ENCODE measurements around the gene SMPD4. TPM values are rescaled to one million over a fixed set of nuclear protein-coding genes. Genes with fewer than 3 reads are reported as not detected.
"Not testable (repeated sequence)": the region's sequence is repeated elsewhere in the genome, so short reads cannot be mapped to it uniquely, and the experiment has no call there.

The SMPD4 gene
- total RNA-seq, 1 donor from 2014 or later, result 22.5 TPM

- intact Hi-C loops (cut with DNase I), result not testable (repeated sequence)
- DNase-seq (ENCODE audit: low spot score), result peak; percentile 74
Measured at GRCh38 chr2:130145006-130145414, 36.4 kb downstream of the SMPD4 start, which contains the start of gene CCDC74B. TSS of gene CCDC74B (minus strand) at chr2:130145112. CDS start at chr2:130144996, 116 bp downstream.

- intact Hi-C loops (cut with DNase I), result not testable (repeated sequence)
- DNase-seq (ENCODE audit: low spot score), result peak; percentile 62
Measured at GRCh38 chr2:130143266-130144039, 37.9 kb downstream of the SMPD4 start.

GRCh38 chr2:130142396-130143265, 38.8 kb downstream of the SMPD4 start:
- DNase-seq (ENCODE audit: low spot score), result peak; percentile 71
- intact Hi-C loops (cut with DNase I), result not testable (repeated sequence)

GRCh38 chr2:130141645-130142370, 39.6 kb downstream of the SMPD4 start:
- intact Hi-C loops (cut with DNase I), result not testable (repeated sequence)
- peak; percentile 36 for DNase-seq (ENCODE audit: low spot score)

- DNase-seq (ENCODE audit: low spot score), result peak; percentile 33
- intact Hi-C loops (cut with DNase I), result not testable (repeated sequence)
Measured at GRCh38 chr2:130141002-130141401, 40.4 kb downstream of the SMPD4 start.

GRCh38 chr2:130140516-130140915, 40.9 kb downstream of the SMPD4 start:
- DNase-seq (ENCODE audit: low spot score); intact Hi-C loops (cut with DNase I): not testable (repeated sequence)

- intact Hi-C loops (cut with DNase I); DNase-seq (ENCODE audit: low spot score): not testable (repeated sequence)
Measured at GRCh38 chr2:130139331-130140280, 41.8 kb downstream of the SMPD4 start.

- DNase-seq (ENCODE audit: low spot score); intact Hi-C loops (cut with DNase I): not testable (repeated sequence)
Measured at GRCh38 chr2:130138841-130139251, 42.6 kb downstream of the SMPD4 start.

- DNase-seq (ENCODE audit: low spot score); intact Hi-C loops (cut with DNase I): not testable (repeated sequence)
Measured at GRCh38 chr2:130138326-130138725, 43.1 kb downstream of the SMPD4 start.

- DNase-seq (ENCODE audit: low spot score); intact Hi-C loops (cut with DNase I): not testable (repeated sequence)
Measured at GRCh38 chr2:130137118-130137517, 44.3 kb downstream of the SMPD4 start.

GRCh38 chr2:130136546-130136945, 44.9 kb downstream of the SMPD4 start:
- DNase-seq (ENCODE audit: low spot score); intact Hi-C loops (cut with DNase I): not testable (repeated sequence)

- intact Hi-C loops (cut with DNase I), result no loop called here
- no peak for DNase-seq (ENCODE audit: low spot score)
Measured at GRCh38 chr2:130135692-130136541, 45.5 kb downstream of the SMPD4 start.

GRCh38 chr2:130129120-130129829, 52.1 kb downstream of the SMPD4 start, which contains the start of gene POTEF:
TSS of gene POTEF (minus strand) at chr2:130129222. CDS start at chr2:130120515, 8,707 bp downstream.
- intact Hi-C loops (cut with DNase I); DNase-seq (ENCODE audit: low spot score): not testable (repeated sequence)

GRCh38 chr2:130128464-130128863, 52.9 kb downstream of the SMPD4 start:
- DNase-seq (ENCODE audit: low spot score); intact Hi-C loops (cut with DNase I): not testable (repeated sequence)

GRCh38 chr2:130127726-130128125, 53.7 kb downstream of the SMPD4 start:
- DNase-seq (ENCODE audit: low spot score), result not testable (repeated sequence)

GRCh38 chr2:130120924-130121323, 60.5 kb downstream of the SMPD4 start:
- intact Hi-C loops (cut with DNase I), result not testable (repeated sequence)

More at GRCh38 chr2:130127726-130128125, 53.7 kb downstream of the SMPD4 start:
- intact Hi-C loops (cut with DNase I), result not testable (repeated sequence)

More at GRCh38 chr2:130120924-130121323, 60.5 kb downstream of the SMPD4 start:
- DNase-seq (ENCODE audit: low spot score), result not testable (repeated sequence)

Data from cardiac septum (tissue), 1 donor.